ENCODE results near the gene MACC1. TPM values are rescaled to one million over a fixed set of nuclear protein-coding genes. Genes with fewer than 3 reads are reported as not detected.

MACC1 gene
- total and polyA plus RNA-seq, 4 donors: 0.02 to 1.0 (median 0.50) TPM

DNA sequence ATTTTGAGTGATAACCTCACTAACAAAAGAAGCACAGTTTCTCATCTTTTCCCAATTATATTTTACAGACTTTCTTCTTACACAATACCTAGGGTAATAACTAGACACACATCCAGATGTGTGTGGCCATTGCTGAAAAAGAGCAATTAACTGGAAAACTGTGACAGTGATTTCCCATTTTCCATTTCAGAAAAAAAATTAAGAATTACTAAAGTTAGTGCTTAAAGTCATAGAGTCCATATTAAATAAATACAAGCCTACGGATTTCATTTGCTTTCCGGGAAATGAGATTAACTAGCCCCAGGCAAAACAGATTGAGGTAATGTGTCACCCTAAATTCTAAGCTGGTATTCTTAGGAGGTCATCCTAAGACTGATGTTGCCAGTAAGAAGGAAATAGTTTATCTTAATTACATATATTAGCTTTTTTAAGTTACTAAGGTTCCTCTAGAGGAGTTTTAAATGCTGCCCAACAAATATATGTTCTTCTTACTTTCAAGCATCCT is 10.2 kb upstream of the MACC1 start:
- no peaks in the 10 kb centered on the region for H3K9me3 ChIP-seq (ENCODE audit: control insufficient read depth in 4 of 4, low read length in 3 of 4)
- no peak for DNase-seq (ENCODE audit: low spot score)
- 89% methylated on average over 2 of the region's 2 CpGs for WGBS
- no peak overlapping the region for H3K27ac ChIP-seq (ENCODE audit: low read depth in 1 of 2, low read length in 2 of 2)
- no peak for TF ChIP-seq HNF4G (IDR thresholded peaks at IDR 0.05)
- TF ChIP-seq HNF4A (conservative IDR thresholded peaks at IDR 0.05): no peak
- TF ChIP-seq, protein P1, sequence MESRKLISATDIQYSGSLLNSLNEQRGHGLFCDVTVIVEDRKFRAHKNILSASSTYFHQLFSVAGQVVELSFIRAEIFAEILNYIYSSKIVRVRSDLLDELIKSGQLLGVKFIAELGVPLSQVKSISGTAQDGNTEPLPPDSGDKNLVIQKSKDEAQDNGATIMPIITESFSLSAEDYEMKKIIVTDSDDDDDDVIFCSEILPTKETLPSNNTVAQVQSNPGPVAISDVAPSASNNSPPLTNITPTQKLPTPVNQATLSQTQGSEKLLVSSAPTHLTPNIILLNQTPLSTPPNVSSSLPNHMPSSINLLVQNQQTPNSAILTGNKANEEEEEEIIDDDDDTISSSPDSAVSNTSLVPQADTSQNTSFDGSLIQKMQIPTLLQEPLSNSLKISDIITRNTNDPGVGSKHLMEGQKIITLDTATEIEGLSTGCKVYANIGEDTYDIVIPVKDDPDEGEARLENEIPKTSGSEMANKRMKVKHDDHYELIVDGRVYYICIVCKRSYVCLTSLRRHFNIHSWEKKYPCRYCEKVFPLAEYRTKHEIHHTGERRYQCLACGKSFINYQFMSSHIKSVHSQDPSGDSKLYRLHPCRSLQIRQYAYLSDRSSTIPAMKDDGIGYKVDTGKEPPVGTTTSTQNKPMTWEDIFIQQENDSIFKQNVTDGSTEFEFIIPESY (IDR thresholded peaks at IDR 0.05): no peak
- TF ChIP-seq, protein P2, sequence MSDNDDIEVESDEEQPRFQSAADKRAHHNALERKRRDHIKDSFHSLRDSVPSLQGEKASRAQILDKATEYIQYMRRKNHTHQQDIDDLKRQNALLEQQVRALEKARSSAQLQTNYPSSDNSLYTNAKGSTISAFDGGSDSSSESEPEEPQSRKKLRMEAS (IDR thresholded peaks at IDR 0.05): no peak
- TF ChIP-seq, protein P3, sequence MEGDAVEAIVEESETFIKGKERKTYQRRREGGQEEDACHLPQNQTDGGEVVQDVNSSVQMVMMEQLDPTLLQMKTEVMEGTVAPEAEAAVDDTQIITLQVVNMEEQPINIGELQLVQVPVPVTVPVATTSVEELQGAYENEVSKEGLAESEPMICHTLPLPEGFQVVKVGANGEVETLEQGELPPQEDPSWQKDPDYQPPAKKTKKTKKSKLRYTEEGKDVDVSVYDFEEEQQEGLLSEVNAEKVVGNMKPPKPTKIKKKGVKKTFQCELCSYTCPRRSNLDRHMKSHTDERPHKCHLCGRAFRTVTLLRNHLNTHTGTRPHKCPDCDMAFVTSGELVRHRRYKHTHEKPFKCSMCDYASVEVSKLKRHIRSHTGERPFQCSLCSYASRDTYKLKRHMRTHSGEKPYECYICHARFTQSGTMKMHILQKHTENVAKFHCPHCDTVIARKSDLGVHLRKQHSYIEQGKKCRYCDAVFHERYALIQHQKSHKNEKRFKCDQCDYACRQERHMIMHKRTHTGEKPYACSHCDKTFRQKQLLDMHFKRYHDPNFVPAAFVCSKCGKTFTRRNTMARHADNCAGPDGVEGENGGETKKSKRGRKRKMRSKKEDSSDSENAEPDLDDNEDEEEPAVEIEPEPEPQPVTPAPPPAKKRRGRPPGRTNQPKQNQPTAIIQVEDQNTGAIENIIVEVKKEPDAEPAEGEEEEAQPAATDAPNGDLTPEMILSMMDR (IDR thresholded peaks at IDR 0.05; ENCODE audit: low read depth, low read length, missing input control): no peak
- TF ChIP-seq, protein P4, sequence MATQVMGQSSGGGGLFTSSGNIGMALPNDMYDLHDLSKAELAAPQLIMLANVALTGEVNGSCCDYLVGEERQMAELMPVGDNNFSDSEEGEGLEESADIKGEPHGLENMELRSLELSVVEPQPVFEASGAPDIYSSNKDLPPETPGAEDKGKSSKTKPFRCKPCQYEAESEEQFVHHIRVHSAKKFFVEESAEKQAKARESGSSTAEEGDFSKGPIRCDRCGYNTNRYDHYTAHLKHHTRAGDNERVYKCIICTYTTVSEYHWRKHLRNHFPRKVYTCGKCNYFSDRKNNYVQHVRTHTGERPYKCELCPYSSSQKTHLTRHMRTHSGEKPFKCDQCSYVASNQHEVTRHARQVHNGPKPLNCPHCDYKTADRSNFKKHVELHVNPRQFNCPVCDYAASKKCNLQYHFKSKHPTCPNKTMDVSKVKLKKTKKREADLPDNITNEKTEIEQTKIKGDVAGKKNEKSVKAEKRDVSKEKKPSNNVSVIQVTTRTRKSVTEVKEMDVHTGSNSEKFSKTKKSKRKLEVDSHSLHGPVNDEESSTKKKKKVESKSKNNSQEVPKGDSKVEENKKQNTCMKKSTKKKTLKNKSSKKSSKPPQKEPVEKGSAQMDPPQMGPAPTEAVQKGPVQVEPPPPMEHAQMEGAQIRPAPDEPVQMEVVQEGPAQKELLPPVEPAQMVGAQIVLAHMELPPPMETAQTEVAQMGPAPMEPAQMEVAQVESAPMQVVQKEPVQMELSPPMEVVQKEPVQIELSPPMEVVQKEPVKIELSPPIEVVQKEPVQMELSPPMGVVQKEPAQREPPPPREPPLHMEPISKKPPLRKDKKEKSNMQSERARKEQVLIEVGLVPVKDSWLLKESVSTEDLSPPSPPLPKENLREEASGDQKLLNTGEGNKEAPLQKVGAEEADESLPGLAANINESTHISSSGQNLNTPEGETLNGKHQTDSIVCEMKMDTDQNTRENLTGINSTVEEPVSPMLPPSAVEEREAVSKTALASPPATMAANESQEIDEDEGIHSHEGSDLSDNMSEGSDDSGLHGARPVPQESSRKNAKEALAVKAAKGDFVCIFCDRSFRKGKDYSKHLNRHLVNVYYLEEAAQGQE (IDR thresholded peaks at IDR 0.05): no peak
- TF ChIP-seq FOXA2 (IDR thresholded peaks at IDR 0.05): no peak
- no peak for TF ChIP-seq JUND (IDR thresholded peaks at IDR 0.05)
- no peak for TF ChIP-seq YY1 (IDR thresholded peaks at IDR 0.05)
- TF ChIP-seq GABPA (IDR thresholded peaks at IDR 0.05 in 1 of 2, conservative IDR thresholded peaks at IDR 0.05 in 1 of 2): no peak
- no peak overlapping the region for H3K9ac ChIP-seq (ENCODE audit: low read depth in 1 of 2, low read length in 2 of 2)
- no peaks in the 10 kb centered on the region for H3K4me1 ChIP-seq (ENCODE audit: control insufficient read depth in 4 of 4, insufficient read depth in 4 of 4, low read length in 3 of 4)
- H3K27me3 ChIP-seq (ENCODE audit: control insufficient read depth in 4 of 4, insufficient read depth in 4 of 4, low read length in 3 of 4): no peaks in the 10 kb centered on the region
- H3K4me3 ChIP-seq (ENCODE audit: low read depth in 1 of 3, low read length in 3 of 3): no peak overlapping the region
- H3K36me3 ChIP-seq (ENCODE audit: control insufficient read depth in 4 of 4, insufficient read depth in 3 of 4, low read depth in 1 of 4, low read length in 3 of 4): no peaks in the 10 kb centered on the region

DNA sequence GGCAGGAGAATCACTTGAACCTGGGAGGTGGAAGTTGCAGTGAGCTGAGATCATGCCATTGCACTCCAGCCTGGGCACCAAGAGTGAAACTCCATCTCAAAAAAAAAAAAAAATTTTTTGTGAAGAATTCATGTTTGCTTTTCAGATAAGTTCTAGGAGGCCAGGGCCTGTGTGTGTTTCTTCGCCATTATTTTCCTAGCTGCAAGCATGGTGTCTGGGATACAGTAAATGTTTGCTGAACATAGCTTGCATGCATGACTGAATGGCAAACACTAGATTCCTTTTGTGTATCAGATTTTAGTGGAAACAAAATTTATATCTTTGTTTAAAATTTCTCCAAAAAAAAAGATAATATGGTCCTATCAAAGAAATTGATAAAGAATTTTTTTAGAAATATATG is 9.7 kb upstream of the MACC1 start:
- Histone ChIP-seq H3K4me3 (ENCODE audit: low read depth in 1 of 3, low read length in 3 of 3) (no peak overlapping the region), H3K27ac (ENCODE audit: low read depth in 1 of 2, low read length in 2 of 2) (no peak overlapping the region), H3K9me3 (ENCODE audit: control insufficient read depth in 4 of 4, low read length in 3 of 4) (no peaks in the 10 kb centered on the region), H3K36me3 (ENCODE audit: control insufficient read depth in 4 of 4, insufficient read depth in 3 of 4, low read depth in 1 of 4, low read length in 3 of 4) (no peaks in the 10 kb centered on the region), H3K27me3 (ENCODE audit: control insufficient read depth in 4 of 4, insufficient read depth in 4 of 4, low read length in 3 of 4) (no peaks in the 10 kb centered on the region), H3K4me1 (ENCODE audit: control insufficient read depth in 4 of 4, insufficient read depth in 4 of 4, low read length in 3 of 4) (no peaks in the 10 kb centered on the region), H3K9ac (ENCODE audit: low read depth in 1 of 2, low read length in 2 of 2) (no peak overlapping the region)
- TF ChIP-seq, protein P1 (IDR thresholded peaks at IDR 0.05): no peak
- TF ChIP-seq, protein P3 (IDR thresholded peaks at IDR 0.05; ENCODE audit: low read depth, low read length, missing input control): no peak
- TF ChIP-seq JUND (IDR thresholded peaks at IDR 0.05): no peak
- no peak for TF ChIP-seq GABPA (IDR thresholded peaks at IDR 0.05 in 1 of 2, conservative IDR thresholded peaks at IDR 0.05 in 1 of 2)
- no peak for TF ChIP-seq NR2F2 (IDR thresholded peaks at IDR 0.05)
- no peak for TF ChIP-seq SP1 (IDR thresholded peaks at IDR 0.05)
- TF ChIP-seq, protein P2 (IDR thresholded peaks at IDR 0.05): no peak
- TF ChIP-seq TAF1 (conservative IDR thresholded peaks at IDR 0.05): no peak
- WGBS: 66% methylated on average over 1 of the region's 1 CpG
- DNase-seq (ENCODE audit: low spot score): no peak

Data from liver (tissue), 9 donors.